Activated T-cell treated with anti-CD3 and anti-CD28 coated beads, Interleukin-2, amount 50 U/mL, for 1 hour (primary cell): ENCODE measurements around the gene METTL16.

Experiments used
- DNase-seq: peaks from one replicate; pipeline ENCODE4 v3.0.0-alpha.2; 2020

The METTL16 gene

GRCh38 chr17:2406903-2407790 is 104.5 kb downstream of the METTL16 start:
- DNase-seq = no peak

GRCh38 chr17:2406271-2406902 is 105.3 kb downstream of the METTL16 start:
- no peak for DNase-seq

DNA sequence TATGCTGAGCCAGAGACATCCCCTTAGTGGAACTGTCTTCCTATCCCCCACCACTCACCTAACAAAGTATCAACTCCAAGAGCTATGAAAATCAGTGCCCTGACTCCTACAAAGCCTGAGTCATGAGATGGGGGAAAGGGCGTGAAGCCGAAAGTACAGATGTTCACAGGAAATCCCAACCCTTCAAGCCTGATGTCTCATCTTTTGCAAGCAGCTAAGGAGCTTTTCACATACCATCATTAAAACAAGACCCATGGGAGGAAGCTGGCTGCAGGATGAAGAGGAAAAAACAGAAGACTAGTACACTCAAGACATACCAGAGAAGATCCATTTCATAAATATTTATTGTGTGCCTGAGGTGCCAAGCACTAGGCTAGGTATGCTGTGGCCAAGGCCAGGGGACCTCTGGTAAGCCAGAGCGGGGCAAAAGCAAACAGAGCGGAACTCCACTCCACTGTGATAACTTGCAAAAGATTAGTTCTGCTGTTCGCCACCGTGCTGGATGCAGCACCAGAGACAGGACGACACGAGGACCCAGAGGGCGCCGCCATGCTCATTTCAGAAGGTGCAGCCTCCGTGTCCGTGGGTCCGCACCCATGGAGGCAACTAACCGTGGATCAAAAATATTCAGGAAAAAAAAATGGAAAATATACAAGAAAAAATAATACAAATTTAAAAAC is 106.3 kb downstream of the METTL16 start:
- DNase-seq = no peak

DNA sequence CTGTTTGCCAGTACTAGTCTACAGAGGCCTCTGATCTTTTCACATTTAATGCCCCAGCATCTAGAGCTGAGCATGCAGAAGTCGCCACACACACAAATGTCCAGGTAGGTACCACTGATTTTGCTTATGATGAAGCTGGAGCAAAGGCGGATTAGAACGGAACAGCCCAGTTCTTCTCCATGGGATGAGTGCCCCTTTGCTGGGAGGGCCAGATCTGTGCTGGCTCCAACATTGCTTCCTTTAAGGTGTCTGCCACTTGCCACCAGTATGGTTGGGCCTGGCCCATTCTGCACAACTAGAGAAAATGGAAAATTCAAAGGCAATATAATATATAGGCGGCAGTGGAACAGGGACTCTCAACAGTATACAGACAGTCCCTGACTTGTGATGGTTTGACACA is 108.6 kb downstream of the METTL16 start:
- DNase-seq = no peak

GRCh38 chr17:2402544-2402943 is 109.1 kb downstream of the METTL16 start:
- no peak for DNase-seq

DNA sequence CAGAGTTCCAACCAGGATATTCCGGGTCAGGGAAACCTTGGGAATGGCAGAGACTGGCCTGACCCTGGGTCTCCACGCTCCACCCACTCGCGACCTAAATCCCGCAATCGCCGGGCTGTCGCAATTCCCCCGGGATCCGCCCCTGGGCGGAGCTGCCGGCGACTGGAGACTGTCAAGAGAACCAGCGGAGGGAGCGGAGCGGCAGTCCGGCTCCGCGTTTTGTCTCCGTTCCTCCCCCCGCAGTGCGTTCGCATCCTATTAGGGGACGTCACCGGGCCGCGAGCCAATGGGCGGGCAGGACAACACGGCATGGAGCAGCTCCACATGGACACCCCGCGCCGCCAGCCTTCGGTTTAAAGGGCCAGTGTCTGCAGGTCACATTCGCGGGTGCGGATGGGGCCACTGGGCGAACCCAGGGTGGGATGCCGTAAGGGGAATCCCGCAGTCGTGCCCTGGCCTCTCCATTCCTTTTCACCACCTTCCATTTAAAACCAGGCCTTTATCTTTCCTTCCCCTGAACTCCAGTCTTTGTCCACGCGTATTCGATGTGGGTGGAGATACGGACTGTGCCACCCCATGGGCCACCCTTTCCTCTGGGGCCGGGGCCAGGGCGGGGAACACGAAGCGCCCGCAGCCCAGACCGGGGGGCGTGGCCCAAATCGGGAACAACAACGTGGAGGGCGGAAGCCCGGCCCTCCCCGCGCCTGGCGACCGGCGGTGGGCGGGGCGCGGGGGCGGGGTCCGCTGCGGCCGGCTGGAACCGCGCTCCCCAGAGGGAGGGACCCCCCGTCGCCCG is 110.1 kb downstream of the METTL16 start:
- DNase-seq = peak; percentile 99

DNA sequence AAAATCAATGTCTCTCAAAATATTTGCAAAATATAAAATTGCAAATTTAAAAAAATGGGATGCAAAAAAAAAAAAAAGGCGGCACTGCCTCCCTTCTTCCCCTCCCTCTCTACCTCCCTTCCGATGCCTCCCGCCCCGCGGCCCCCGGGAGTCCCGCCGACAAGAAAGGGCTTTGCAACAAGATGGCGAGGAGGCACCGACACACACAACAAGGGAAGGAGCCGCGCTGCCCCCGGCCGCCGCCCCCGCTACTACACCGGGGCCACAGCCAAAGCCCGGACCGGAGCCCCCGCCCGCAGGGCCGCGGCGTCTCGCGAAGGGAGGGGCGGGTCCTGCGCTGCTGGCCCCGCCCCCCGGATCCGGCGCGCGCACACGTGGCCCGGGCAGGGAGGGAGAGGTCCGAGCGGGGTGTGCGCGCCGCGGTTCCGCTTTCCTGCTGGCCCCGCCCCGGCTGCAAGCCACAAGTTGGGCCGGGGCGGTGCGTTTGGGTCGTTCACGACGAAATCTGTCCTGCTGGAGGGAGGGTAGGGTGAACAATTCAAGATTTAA is 110.7 kb downstream of the METTL16 start, which contains the start of gene MNT:
Gene MNT (minus strand): TSS at position 184 of the 549 bp plus-strand sequence. CDS start 348 bp downstream, outside the sequence.
- peak; percentile 94 for DNase-seq

DNA sequence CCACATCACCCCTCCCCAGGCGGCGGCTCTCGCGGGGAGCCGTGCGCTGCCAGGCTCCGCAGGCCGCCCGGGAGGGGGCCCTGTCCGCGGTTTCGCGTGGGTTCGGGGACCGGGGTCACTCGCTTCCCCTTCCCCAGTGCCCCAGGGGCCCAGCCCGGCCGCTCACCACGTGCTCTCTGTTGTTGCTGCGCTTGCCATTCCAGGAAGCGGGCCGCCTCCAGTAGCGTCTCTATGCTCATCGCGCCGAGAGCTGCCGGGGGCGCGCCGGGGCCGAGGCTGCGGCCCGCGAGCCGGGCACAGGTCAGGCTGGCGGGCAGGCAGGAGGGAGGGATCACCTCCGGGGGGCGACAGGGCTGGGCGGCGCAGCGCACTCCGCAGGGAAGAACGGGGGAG is 111.2 kb downstream of the METTL16 start:
- peak; percentile 66 for DNase-seq

- DNase-seq = peak; percentile 93
Measured at GRCh38 chr17:2399572-2400473, 111.9 kb downstream of the METTL16 start.

GRCh38 chr17:2398655-2399571 is 112.8 kb downstream of the METTL16 start:
- peak; percentile 70 for DNase-seq

DNA sequence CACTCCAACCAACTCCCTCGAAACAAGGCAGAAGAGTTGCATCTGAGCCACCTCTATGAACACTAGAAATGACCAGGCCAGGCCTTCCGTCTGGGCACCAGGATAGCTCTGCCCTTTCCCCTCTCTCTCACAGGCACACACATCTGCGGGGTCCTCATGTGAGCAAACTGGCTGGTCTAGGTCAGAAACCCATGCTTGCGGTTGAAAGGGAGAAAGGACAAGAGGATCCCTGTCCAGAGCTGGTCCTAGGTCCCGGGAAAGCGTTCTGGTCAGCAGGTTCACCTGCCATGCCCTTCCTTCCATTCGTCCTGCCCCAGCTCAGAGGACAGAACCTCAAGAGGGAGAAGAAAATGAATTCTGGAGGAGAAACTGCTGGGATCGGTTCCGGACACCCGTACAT is 113.5 kb downstream of the METTL16 start:
- DNase-seq = no peak

GRCh38 chr17:2397247-2398171 is 114.2 kb downstream of the METTL16 start:
- no peak for DNase-seq

DNA sequence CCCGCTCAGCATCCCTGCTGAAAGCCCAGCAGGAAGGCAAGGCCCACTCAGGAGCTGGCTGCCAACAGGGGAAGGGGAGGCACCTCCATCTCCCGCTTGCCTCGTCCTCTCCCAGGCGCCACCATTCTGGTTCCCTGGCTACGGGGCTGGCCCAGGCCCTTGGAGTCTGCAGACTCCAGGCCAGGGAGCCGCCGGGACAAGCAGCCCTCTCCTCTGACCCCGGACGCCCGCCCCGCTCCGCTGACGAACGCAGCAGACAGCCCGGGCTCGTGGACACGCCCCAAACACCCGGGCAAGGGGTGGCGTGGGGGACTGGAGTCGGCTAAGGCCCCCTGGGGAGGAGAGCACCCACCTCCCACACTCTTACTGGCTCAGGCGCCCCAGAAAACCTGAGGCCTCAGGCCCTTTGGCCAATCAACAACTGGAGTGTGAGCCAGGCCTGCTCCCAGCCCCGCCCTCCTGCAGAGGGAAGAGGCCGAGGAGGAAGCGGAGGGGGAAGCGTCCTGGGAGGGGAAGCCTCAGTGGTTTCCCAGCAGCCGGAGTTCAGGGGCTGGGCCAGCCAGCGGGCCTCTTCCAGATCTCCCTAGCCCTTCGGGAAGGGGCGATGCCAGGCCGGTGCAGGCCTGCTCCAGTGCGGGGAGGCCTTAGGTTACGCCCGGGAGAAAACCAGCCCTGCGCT is 115.0 kb downstream of the METTL16 start:
- DNase-seq = peak; percentile 54

DNA sequence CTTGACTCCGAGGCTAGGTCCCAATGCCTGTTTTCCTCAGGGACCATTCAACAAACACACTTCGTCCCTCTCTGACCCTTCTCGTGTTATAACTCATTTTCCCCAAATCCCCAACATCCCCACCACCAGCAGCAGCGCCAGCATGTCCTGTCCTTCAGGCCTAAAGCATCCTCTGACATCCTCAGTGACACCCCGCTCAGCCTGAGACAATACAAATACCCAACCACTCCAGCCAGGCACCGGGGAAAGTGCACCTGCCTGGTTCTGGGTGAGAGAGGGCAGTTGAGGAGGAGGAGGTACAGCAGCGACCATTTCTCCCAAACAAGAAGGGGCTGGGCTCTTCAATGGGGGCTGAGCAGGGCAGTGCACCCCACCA is 115.5 kb downstream of the METTL16 start:
- DNase-seq = no peak

DNA sequence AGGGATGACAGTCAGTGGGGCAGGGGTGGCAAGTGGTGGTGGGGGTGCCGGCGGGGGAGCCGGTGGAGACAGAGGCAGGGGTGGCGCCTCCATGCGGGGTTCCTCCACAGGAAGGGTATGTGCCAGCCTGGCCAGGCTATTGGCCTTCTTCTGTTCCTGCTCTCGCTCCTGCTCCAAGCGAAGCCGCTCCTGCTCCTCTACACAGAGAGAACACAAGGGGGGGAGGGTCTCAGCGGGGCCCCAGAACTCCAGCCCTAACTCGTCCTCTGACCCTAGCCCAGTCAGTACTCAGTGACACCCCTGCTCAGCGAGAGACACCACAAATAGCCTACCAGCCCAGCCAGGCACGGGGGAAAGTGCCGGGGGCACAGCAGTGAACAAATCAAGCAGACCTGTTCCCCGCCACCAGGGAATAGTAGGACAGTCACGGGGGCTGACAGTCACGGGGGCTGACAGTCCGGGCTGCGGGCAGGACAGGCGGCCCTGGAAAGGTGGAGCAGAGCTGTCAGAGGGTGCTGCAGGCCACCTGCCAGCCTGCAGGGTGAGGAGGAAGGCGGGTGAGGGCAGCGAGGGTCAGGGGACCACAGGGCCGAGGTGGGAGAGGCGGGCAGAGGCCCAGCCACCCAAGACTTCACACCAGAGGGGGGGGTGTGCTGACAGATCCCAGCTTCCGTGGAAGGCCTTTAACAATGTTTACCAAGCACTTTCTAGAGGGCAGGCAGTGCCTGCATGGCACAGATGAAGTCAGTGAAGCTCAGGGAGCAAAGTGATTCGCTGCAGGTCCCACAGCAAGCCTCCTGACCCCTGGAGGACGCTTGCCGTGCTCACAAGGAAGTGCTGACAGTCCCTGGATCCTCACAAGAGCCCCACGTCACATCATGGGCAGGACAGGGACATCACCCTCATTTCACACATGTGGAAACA is 116.2 kb downstream of the METTL16 start:
- DNase-seq = no peak

DNA sequence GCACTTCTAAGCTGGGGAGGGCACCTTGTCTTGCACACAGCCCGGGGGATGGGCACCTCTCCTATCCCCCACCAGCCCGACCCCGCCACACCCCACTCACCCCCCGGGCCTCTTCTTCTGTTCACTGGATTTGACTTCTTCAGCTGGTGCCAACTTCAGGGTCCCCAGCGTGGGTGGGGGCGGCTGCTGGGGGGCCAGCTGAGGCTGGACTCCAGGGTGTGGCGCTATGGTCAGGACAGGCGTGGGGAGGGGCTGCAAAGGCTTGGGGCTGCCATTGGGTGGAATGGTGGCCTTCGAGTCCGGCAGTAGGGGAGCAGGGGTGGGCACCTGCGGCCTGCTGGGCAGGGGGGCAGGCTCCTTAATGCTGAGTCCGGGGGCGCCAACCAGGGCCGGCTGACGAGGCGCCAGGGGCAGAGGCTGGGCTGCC is 116.9 kb downstream of the METTL16 start:
- DNase-seq = no peak
